ENCODE measurements around the gene NFU1. TPM values are rescaled to one million over a fixed set of nuclear protein-coding genes. Genes with fewer than 3 reads are reported as not detected.

Gene NFU1
- total and polyA plus RNA-seq, 2 donors (not counting 1 experiment from before 2014, with no cell fraction given) = 57.3 to 62.9 TPM

- Histone ChIP-seq H3K4me3 (replicated peaks in 1 of 4; ENCODE audit: control extremely low read depth in 1 of 4, insufficient read depth in 1 of 4, low read depth in 3 of 4, low read length in 4 of 4) (no peak overlapping the region), H3K27me3 (ENCODE audit: control insufficient read depth, insufficient read depth, low read length) (no peaks in the 10 kb centered on the region), H4K20me1 (ENCODE audit: control insufficient read depth, extremely low read depth, insufficient read depth, low read length) (no peaks in the 10 kb centered on the region), H3K27ac (ENCODE audit: insufficient read depth, low read length) (no peak overlapping the region), H3K9ac (ENCODE audit: insufficient read depth, low read length) (no peak overlapping the region), H3K36me3 (ENCODE audit: control insufficient read depth, insufficient read depth, low read length) (peaks cover 6% of the 10 kb centered on the region), H3K4me1 (ENCODE audit: control insufficient read depth, extremely low read depth, insufficient read depth, low read length) (no peaks in the 10 kb centered on the region), H3K4me2 (ENCODE audit: extremely low read depth, insufficient read depth, low read length) (no peak overlapping the region), H2AFZ (ENCODE audit: low read length) (no peak overlapping the region), H3K79me2 (ENCODE audit: control insufficient read depth, insufficient read depth, low read length) (no peaks in the 10 kb centered on the region), H3K9me3 (ENCODE audit: control insufficient read depth, insufficient read depth, low read depth, low read length) (no peaks in the 10 kb centered on the region)
- TF ChIP-seq EZH2 (IDR thresholded peaks at IDR 0.05; ENCODE audit: low read length, missing control alignments) (no peak), CTCF (conservative IDR thresholded peaks at IDR 0.05 in 1 of 2, IDR thresholded peaks at IDR 0.05 in 1 of 2; ENCODE audit: low read depth in 1 of 2, low read length in 2 of 2) (no peak)
- no peak for DNase-seq (ENCODE audit: low read depth in 2 of 2)
Measured at GRCh38 chr2:69465513-69466456, 28.6 kb upstream of the NFU1 start.

- Histone ChIP-seq H3K4me3 (replicated peaks in 1 of 4; ENCODE audit: control extremely low read depth in 1 of 4, insufficient read depth in 1 of 4, low read depth in 3 of 4, low read length in 4 of 4) (no peak overlapping the region), H3K4me2 (ENCODE audit: extremely low read depth, insufficient read depth, low read length) (no peak overlapping the region), H3K27ac (ENCODE audit: insufficient read depth, low read length) (no peak overlapping the region), H2AFZ (ENCODE audit: low read length) (no peak overlapping the region), H3K9ac (ENCODE audit: insufficient read depth, low read length) (no peak overlapping the region), H3K79me2 (ENCODE audit: control insufficient read depth, insufficient read depth, low read length) (no peaks in the 10 kb centered on the region), H3K4me1 (ENCODE audit: control insufficient read depth, extremely low read depth, insufficient read depth, low read length) (no peaks in the 10 kb centered on the region), H3K9me3 (ENCODE audit: control insufficient read depth, insufficient read depth, low read depth, low read length) (no peaks in the 10 kb centered on the region), H3K36me3 (ENCODE audit: control insufficient read depth, insufficient read depth, low read length) (peaks cover 6% of the 10 kb centered on the region), H4K20me1 (ENCODE audit: control insufficient read depth, extremely low read depth, insufficient read depth, low read length) (no peaks in the 10 kb centered on the region), H3K27me3 (ENCODE audit: control insufficient read depth, insufficient read depth, low read length) (no peaks in the 10 kb centered on the region)
- DNase-seq (ENCODE audit: low read depth in 2 of 2) = peak in 1 of 2 donors; percentile 28
- TF ChIP-seq CTCF (conservative IDR thresholded peaks at IDR 0.05 in 1 of 2, IDR thresholded peaks at IDR 0.05 in 1 of 2; ENCODE audit: low read depth in 1 of 2, low read length in 2 of 2) = no peak
- TF ChIP-seq EZH2 (IDR thresholded peaks at IDR 0.05; ENCODE audit: low read length, missing control alignments) = no peak
Measured at GRCh38 chr2:69464575-69464974, 27.3 kb upstream of the NFU1 start.

- no peak overlapping the region for H3K27ac ChIP-seq (ENCODE audit: insufficient read depth, low read length)
- no peak overlapping the region for H3K4me3 ChIP-seq (replicated peaks in 1 of 4; ENCODE audit: control extremely low read depth in 1 of 4, insufficient read depth in 1 of 4, low read depth in 3 of 4, low read length in 4 of 4)
- TF ChIP-seq EZH2 (IDR thresholded peaks at IDR 0.05; ENCODE audit: low read length, missing control alignments) = no peak
- no peak for TF ChIP-seq CTCF (conservative IDR thresholded peaks at IDR 0.05 in 1 of 2, IDR thresholded peaks at IDR 0.05 in 1 of 2; ENCODE audit: low read depth in 1 of 2, low read length in 2 of 2)
- peaks cover 6% of the 10 kb centered on the region for H3K36me3 ChIP-seq (ENCODE audit: control insufficient read depth, insufficient read depth, low read length)
- no peaks in the 10 kb centered on the region for H3K9me3 ChIP-seq (ENCODE audit: control insufficient read depth, insufficient read depth, low read depth, low read length)
- H3K4me2 ChIP-seq (ENCODE audit: extremely low read depth, insufficient read depth, low read length) = no peak overlapping the region
- no peak overlapping the region for H2AFZ ChIP-seq (ENCODE audit: low read length)
- no peaks in the 10 kb centered on the region for H3K4me1 ChIP-seq (ENCODE audit: control insufficient read depth, extremely low read depth, insufficient read depth, low read length)
- H4K20me1 ChIP-seq (ENCODE audit: control insufficient read depth, extremely low read depth, insufficient read depth, low read length) = no peaks in the 10 kb centered on the region
- no peak overlapping the region for H3K9ac ChIP-seq (ENCODE audit: insufficient read depth, low read length)
- H3K79me2 ChIP-seq (ENCODE audit: control insufficient read depth, insufficient read depth, low read length) = no peaks in the 10 kb centered on the region
- no peak for DNase-seq (ENCODE audit: low read depth in 2 of 2)
- H3K27me3 ChIP-seq (ENCODE audit: control insufficient read depth, insufficient read depth, low read length) = no peaks in the 10 kb centered on the region
Measured at GRCh38 chr2:69462780-69463179, 25.5 kb upstream of the NFU1 start.
